Stimulated activated CD8-positive, alpha-beta memory T cell treated with anti-CD3 and anti-CD28 coated beads, Interleukin-12 subunit alpha, Interleukin-12 subunit beta, amount 100 ng/mL, for 4 hours (primary cell): ENCODE results near the gene CAMK1G.

Experiments used
- DNase-seq: peaks from one replicate; pipeline ENCODE4 v3.0.0-alpha.2; 2020; ENCODE audit warnings: low read depth

Gene CAMK1G

GRCh38 chr1:209641832-209642172 is 58.3 kb downstream of the CAMK1G start:
- DNase-seq = no peak

- no peak for DNase-seq
Observed at GRCh38 chr1:209642816-209643215, 59.3 kb downstream of the CAMK1G start.

- DNase-seq = no peak
Observed at GRCh38 chr1:209643285-209644020, 59.9 kb downstream of the CAMK1G start.

GRCh38 chr1:209645574-209646452 is 62.3 kb downstream of the CAMK1G start:
- DNase-seq = no peak

GRCh38 chr1:209646558-209646957 is 63.0 kb downstream of the CAMK1G start:
- no peak for DNase-seq

GRCh38 chr1:209647156-209647555 is 63.6 kb downstream of the CAMK1G start:
- DNase-seq = no peak

- no peak for DNase-seq
Observed at GRCh38 chr1:209648346-209648745, 64.8 kb downstream of the CAMK1G start.

GRCh38 chr1:209648931-209649776 is 65.6 kb downstream of the CAMK1G start:
- DNase-seq = no peak

- DNase-seq = no peak
Observed at GRCh38 chr1:209650454-209650853, 66.9 kb downstream of the CAMK1G start.

GRCh38 chr1:209651138-209651587 is 67.6 kb downstream of the CAMK1G start:
- DNase-seq = no peak

- DNase-seq = no peak
Observed at GRCh38 chr1:209652121-209652735, 68.7 kb downstream of the CAMK1G start, which contains the start of gene LAMB3. LAMB3 (minus strand) TSS chr1:209652425; CDS start chr1:209650944, 1,481 bp downstream.

GRCh38 chr1:209652873-209653401 is 69.4 kb downstream of the CAMK1G start:
- no peak for DNase-seq

- no peak for DNase-seq
Observed at GRCh38 chr1:209653915-209654351, 70.4 kb downstream of the CAMK1G start.

- DNase-seq = no peak
Observed at GRCh38 chr1:209655411-209656231, 72.1 kb downstream of the CAMK1G start.

- DNase-seq = no peak
Observed at GRCh38 chr1:209657140-209657879, 73.8 kb downstream of the CAMK1G start.

- no peak for DNase-seq
Observed at GRCh38 chr1:209657918-209658317, 74.4 kb downstream of the CAMK1G start.

GRCh38 chr1:209659909-209660308 is 76.4 kb downstream of the CAMK1G start:
- no peak for DNase-seq

- no peak for DNase-seq
Observed at GRCh38 chr1:209661071-209661470, 77.6 kb downstream of the CAMK1G start.

GRCh38 chr1:209662879-209663327 is 79.4 kb downstream of the CAMK1G start:
- no peak for DNase-seq
